C4-2B (cell line): ENCODE data around the gene GPR52.

ENCODE experiments used
- CTCF ChIP-seq: fragments of 450-650 bp; conservative IDR thresholded peaks from 2 replicates; pipeline ENCODE4 v1.5.1; 2017; ENCODE audit warnings: mild to moderate bottlenecking
- ZFX ChIP-seq: fragments of 450-650 bp; IDR thresholded peaks from 2 replicates; pipeline ENCODE4 v1.6.1; 2017

DNA sequence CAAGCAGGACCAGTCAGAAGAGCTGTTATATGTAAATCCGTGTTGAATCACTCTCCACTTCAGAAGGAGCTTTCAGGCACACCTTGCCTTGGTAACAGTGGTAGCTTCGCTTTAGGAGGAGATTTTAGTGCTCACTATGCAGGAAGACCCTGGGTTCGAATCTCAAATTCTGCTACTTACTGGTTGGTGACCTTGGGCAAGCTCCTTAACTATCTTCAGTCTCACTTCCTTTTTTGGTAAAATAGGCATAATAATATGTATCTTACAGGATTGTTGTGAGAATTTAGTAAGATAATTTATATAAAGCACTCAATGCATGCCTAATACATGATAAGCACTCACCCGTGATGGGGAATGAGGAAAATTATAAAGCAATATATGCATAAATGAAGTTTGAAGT, 46.7 kb upstream of the GPR52 start:
- TF ChIP-seq CTCF, result no peak
- TF ChIP-seq ZFX, result no peak
